Caco-2 (cell line): ENCODE data around the gene PLPPR3. TPM values are rescaled to one million over a fixed set of nuclear protein-coding genes. Genes with fewer than 3 reads are reported as not detected.

Experiments
- BruUV-seq: library from RNA; stranded (reverse); fragments of 400-500 nt; replicated peaks from 2 replicates; lab custom pipeline; 2021; lab: Mats Ljungman, UMichigan
- CTCF ChIA-PET: fragments of 300-600 bp; sonication (Branson Sonifier 250); formaldehyde crosslinking; loops from one replicate; lab custom pipeline; 2022; ENCODE audit warnings: antibody characterized with exemption; lab: Charles Lee
- POLR2A ChIA-PET: fragments of 300-600 bp; sonication (Branson Sonifier 250); formaldehyde crosslinking; loops from one replicate; lab custom pipeline; 2022; ENCODE audit warnings: antibody characterized with exemption; lab: Charles Lee
- DNase-seq, 2 experiments: peaks; one replicate each; pipeline versions ENCODE4 v3.0.0 to v3.0.0-alpha.2; 2020 to 2022
- H3K27me3 ChIP-seq: replicated peaks from 2 replicates; pipeline ENCODE4 v1.6.0; 2011; ENCODE audit warnings: low read length; ENCODE audit not compliant: control insufficient read depth, insufficient read depth
- H3K36me3 ChIP-seq: 2 replicates; pipeline ENCODE4 v1.5.1; 2011; ENCODE audit warnings: low read length; ENCODE audit not compliant: control insufficient read depth, insufficient read depth
- H3K4me1 ChIP-seq: fragments of 250-450 bp; sonication (Bioruptor Pico); 2 replicates; pipeline ENCODE4 v1.5.1; 2020; ENCODE audit warnings: mild to moderate bottlenecking
- H3K4me3 ChIP-seq: 2 replicates; pipeline ENCODE4 v1.5.1; 2011; ENCODE audit warnings: low read depth, mild to moderate bottlenecking, control low read depth, low read length
- H3K9me3 ChIP-seq: fragments of 250-450 bp; sonication (Bioruptor Pico); 2 replicates; pipeline ENCODE4 v1.5.1; 2020; ENCODE audit warnings: mild to moderate bottlenecking, moderate library complexity
- H3K27ac Mint-ChIP-seq: one replicate; pipeline ENCODE4 v1.8.0; 2022; ENCODE audit warnings: mixed read lengths; ENCODE audit not compliant: unreplicated experiment
- H3K27me3 Mint-ChIP-seq: one replicate; pipeline ENCODE4 v1.8.0; 2022; ENCODE audit warnings: mixed read lengths; ENCODE audit not compliant: insufficient read depth, unreplicated experiment
- H3K36me3 Mint-ChIP-seq: one replicate; pipeline ENCODE4 v1.8.0; 2022; ENCODE audit warnings: mild to moderate bottlenecking, mixed read lengths; ENCODE audit not compliant: insufficient read depth, unreplicated experiment
- H3K4me1 Mint-ChIP-seq: one replicate; pipeline ENCODE4 v1.8.0; 2022; ENCODE audit warnings: low read depth, mixed read lengths; ENCODE audit not compliant: unreplicated experiment
- H3K4me3 Mint-ChIP-seq: one replicate; pipeline ENCODE4 v1.8.0; 2022; ENCODE audit warnings: mild to moderate bottlenecking, moderate library complexity, mixed read lengths; ENCODE audit not compliant: unreplicated experiment
- H3K9me3 Mint-ChIP-seq: one replicate; pipeline ENCODE4 v1.8.0; 2022; ENCODE audit warnings: mixed read lengths; ENCODE audit not compliant: unreplicated experiment
- CTCF ChIP-seq, 2 experiments: fragments of 200-600 bp in 1 of 2; IDR thresholded peaks; 1 replicate in 1 of 2; 2 replicates in 1 of 2; pipeline versions ENCODE4 v1.5.1 to v1.8.0; 2011 to 2022; ENCODE audit warnings: antibody characterized with exemption in 1 of 2, control low read depth in 1 of 2, inconsistent platforms in 1 of 2, low read depth in 1 of 2, low read length in 1 of 2, mild to moderate bottlenecking in 1 of 2, moderate library complexity in 1 of 2; ENCODE audit not compliant: insufficient read depth in 1 of 2, severe bottlenecking in 1 of 2, unreplicated experiment in 1 of 2
- intact Hi-C: fragments of 100-400 bp; cut with micrococcal nuclease; formaldehyde crosslinking; loops from one replicate; pipeline ENCODE4 v1.10.0; 2022; ENCODE audit not compliant: unreplicated experiment
- total RNA-seq: library from RNA; stranded (reverse); gene quantifications from 2 replicates; pipeline ENCODE4 v1.2.3, GENCODE V29; 2022

Gene PLPPR3
- total RNA-seq, 1 experiment from 2014 or later, result 7.1 TPM

GRCh38 chr19:810077-810855, 11.5 kb downstream of the PLPPR3 start:
- no TSS peak for BruUV-seq
- no peaks in the 10 kb centered on the region for H3K9me3 Mint-ChIP-seq
- intact Hi-C loops, result no loop called here
- H3K36me3 Mint-ChIP-seq, result peaks cover 91% of the 10 kb centered on the region
- peaks cover 8% of the 10 kb centered on the region for H3K36me3 ChIP-seq
- no peaks in the 10 kb centered on the region for H3K27me3 Mint-ChIP-seq
- POLR2A ChIA-PET, result interaction anchor here (0.6 kb wide), 1 partner anchor 174 kb away, joined by 3 read pairs; the partner anchor contains the start of gene WDR18
- DNase-seq, result no peak
- no peaks in the 10 kb centered on the region for H3K4me1 ChIP-seq
- TF ChIP-seq CTCF (IDR thresholded peaks at IDR 0.05; ENCODE audit: insufficient read depth in 1 of 2, low read depth in 1 of 2, low read length in 1 of 2, severe bottlenecking in 1 of 2, unreplicated experiment in 1 of 2), result no peak
- H3K27me3 ChIP-seq, result no peaks in the 10 kb centered on the region
- H3K27ac Mint-ChIP-seq, result no peak overlapping the region
- CTCF ChIA-PET, result no interaction called here
- H3K4me3 Mint-ChIP-seq, result no peak overlapping the region
- H3K4me1 Mint-ChIP-seq, result no peaks in the 10 kb centered on the region
- no peak overlapping the region for H3K4me3 ChIP-seq
- no peaks in the 10 kb centered on the region for H3K9me3 ChIP-seq

DNA sequence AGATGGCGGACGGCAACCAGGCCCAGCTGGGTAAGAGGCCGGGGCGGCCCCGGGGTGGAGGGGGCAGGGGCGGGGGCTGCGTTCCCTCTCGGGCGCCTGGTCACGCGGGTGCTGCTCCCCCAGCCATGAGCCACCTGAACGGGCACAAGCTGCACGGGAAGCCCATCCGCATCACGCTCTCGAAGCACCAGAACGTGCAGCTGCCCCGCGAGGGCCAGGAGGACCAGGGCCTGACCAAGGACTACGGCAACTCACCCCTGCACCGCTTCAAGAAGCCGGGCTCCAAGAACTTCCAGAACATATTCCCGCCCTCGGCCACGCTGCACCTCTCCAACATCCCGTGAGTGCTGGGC, 13.4 kb downstream of the PLPPR3 start:
- Mint-ChIP-seq H3K4me1 (no peaks in the 10 kb centered on the region), H3K36me3 (peaks cover 90% of the 10 kb centered on the region), H3K27me3 (no peaks in the 10 kb centered on the region)

More for the DNA sequence above, 13.4 kb downstream of the PLPPR3 start:
- no peak overlapping the region for H3K4me3 ChIP-seq
- H3K9me3 ChIP-seq, result no peaks in the 10 kb centered on the region
- H3K36me3 ChIP-seq, result peaks cover 12% of the 10 kb centered on the region
- DNase-seq, result no peak
- POLR2A ChIA-PET, result interaction anchor here (0.6 kb wide), 1 partner anchor 266 kb away, joined by 5 read pairs; no protein-coding TSS in a partner anchor
- no peaks in the 10 kb centered on the region for H3K4me1 ChIP-seq
- Mint-ChIP-seq H3K9me3 (no peaks in the 10 kb centered on the region), H3K27ac (no peak overlapping the region), H3K4me3 (no peak overlapping the region)
- CTCF ChIA-PET, result no interaction called here
- TF ChIP-seq CTCF (IDR thresholded peaks at IDR 0.05; ENCODE audit: insufficient read depth in 1 of 2, low read depth in 1 of 2, low read length in 1 of 2, severe bottlenecking in 1 of 2, unreplicated experiment in 1 of 2), result no peak
- no TSS peak for BruUV-seq
- intact Hi-C loops, result no loop called here
- no peaks in the 10 kb centered on the region for H3K27me3 ChIP-seq
